NT2/D1 (cell line): Measurements from ENCODE around the gene IL4R.
A peak's percentile ranks its signal among the peaks of the same experiment; 100 is the strongest.

ENCODE experiments used
- DNase-seq: peaks from one replicate; pipeline ENCODE4 v3.0.0-alpha.2; 2011; ENCODE audit warnings: low read depth, low spot score
- H3K27me3 ChIP-seq: 2 replicates; pipeline ENCODE4 v1.6.0; 2011; ENCODE audit warnings: mild to moderate bottlenecking; ENCODE audit not compliant: insufficient read length, insufficient read depth
- H3K36me3 ChIP-seq: 2 replicates; pipeline ENCODE4 v1.6.1; 2011; ENCODE audit warnings: mild to moderate bottlenecking, low read length, mixed read lengths; ENCODE audit not compliant: insufficient read depth, insufficient read length
- H3K4me1 ChIP-seq: 2 replicates; pipeline ENCODE4 v1.5.1; 2011; ENCODE audit not compliant: insufficient read depth, insufficient read length
- H3K4me3 ChIP-seq: 2 replicates; pipeline ENCODE4 v1.5.1; 2011; ENCODE audit warnings: low read depth; ENCODE audit not compliant: insufficient read length
- H3K9ac ChIP-seq: 2 replicates; pipeline ENCODE4 v1.6.0; 2011; ENCODE audit warnings: low read depth; ENCODE audit not compliant: insufficient read length
- H3K9me3 ChIP-seq: 2 replicates; pipeline ENCODE4 v1.5.1; 2011; ENCODE audit warnings: mild to moderate bottlenecking, low read length; ENCODE audit not compliant: insufficient read depth
- SUZ12 ChIP-seq: IDR thresholded peaks from 2 replicates; pipeline ENCODE4 v1.6.1; 2011; ENCODE audit not compliant: insufficient read length, insufficient read depth; ENCODE audit errors: extremely low read depth
- YY1 ChIP-seq: IDR thresholded peaks from 2 replicates; pipeline ENCODE4 v1.6.1; 2011; ENCODE audit not compliant: insufficient read length, insufficient read depth
- ZNF274 ChIP-seq: IDR thresholded peaks from 2 replicates; pipeline ENCODE4 v1.6.1; 2011; ENCODE audit warnings: mild to moderate bottlenecking, low read depth, low read length

IL4R gene

DNA sequence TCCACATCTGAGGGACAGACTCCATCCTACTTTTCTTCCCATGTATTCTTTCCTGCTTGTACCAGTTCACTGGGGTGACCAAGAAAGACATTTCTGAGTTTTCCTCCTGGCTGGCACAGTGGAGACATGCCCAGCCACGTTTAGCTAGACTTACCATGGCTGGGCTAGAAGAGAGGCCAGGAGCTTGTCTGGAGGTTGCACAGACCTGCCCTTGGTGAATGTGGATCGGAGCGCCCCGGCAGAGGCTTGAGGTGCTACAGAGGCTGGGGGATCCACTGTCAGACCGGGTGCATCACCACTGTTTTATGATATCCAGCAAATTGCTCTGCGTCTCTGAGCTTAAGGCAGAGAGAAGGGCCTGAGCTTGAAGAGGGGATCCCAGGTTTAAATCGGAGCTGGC, 3.5 kb downstream of the IL4R start:
- H3K36me3 ChIP-seq = peaks cover 13% of the 10 kb centered on the region
- peaks cover 17% of the 10 kb centered on the region for H3K4me1 ChIP-seq
- TF ChIP-seq SUZ12 (no peak), YY1 (no peak), ZNF274 (no peak)
- peak overlapping the region; percentile 17 for H3K9ac ChIP-seq
- H3K4me3 ChIP-seq = no peak overlapping the region
- H3K9me3 ChIP-seq = no peaks in the 10 kb centered on the region
- DNase-seq = no peak
- peaks cover 11% of the 10 kb centered on the region for H3K27me3 ChIP-seq

DNA sequence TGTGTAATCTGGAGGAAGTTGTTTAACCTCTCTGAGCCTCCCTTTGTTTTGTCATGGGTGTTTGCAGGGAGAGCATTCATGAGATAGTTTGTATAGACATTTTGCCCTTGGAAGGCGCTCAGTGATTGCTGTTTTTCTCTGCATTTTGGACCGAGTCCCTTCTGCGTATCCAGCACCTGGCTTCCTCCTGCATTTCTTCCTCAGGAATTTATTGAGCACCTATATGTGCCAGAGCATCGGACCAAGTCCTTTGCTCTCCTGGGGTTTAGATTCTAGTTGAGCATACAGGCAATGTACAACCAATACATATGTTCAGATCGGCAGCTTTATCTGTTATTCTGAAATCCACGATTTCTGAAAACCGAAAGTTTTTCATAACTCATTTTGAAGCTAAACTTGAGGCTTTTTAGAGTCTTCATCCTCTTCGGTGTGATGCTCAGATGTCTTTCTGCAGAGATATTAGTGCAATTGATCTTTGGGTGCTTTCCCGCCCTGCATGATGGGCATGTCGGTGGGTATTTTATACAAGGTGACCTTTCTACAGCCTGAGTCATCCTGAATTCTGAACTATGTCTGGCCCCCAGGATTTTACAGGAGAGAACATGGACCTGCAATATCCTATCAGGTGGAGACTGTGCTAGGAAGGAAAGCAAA, 4.1 kb downstream of the IL4R start:
- TF ChIP-seq SUZ12 (no peak), YY1 (no peak), ZNF274 (no peak)
- H3K4me1 ChIP-seq = peaks cover 16% of the 10 kb centered on the region

DNA sequence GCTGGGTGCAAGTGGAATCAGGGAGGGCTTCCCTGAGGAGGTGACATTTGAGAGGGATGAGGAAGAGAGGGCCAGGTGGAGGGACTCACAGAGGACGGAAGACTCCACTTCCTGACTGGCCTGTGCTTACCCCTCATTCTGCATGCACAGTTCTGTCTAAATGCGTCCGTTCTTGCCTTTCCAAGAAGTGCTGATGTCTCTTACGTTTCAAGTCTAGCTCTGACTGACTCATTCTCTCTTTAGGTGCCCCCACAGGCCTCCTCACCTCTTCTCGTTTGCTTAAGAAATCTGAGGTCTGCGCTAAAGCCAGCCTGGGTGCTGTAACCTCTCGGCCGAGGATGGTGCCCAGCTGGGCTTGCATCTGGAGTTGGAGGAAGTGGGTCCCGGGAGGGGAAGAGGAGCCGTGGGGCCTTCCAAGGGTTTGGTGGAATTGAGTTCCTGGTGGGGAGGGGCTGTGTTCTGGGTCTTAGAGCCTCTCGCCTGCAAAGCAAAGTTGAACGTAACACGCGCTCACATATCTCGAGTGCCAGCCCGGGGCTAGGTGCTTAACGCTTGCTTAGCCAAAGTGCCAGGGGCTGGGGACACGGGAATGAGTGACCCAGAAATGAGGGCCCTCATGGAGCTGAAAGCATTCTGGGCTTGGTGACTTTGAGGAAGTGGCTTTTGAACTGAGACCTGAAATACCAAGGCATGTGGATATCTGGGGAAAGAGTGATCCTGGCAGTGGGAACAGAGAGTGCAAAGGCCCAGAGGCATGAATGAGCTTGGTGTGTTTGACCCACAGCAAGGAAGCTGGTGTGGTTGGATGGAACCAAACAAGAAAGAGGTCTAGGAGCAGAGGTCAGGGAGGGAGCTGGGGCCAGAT, 4.8 kb downstream of the IL4R start:
- TF ChIP-seq YY1 (no peak), SUZ12 (no peak), ZNF274 (no peak)
- H3K9me3 ChIP-seq = no peaks in the 10 kb centered on the region
- peaks cover 13% of the 10 kb centered on the region for H3K36me3 ChIP-seq
- DNase-seq = no peak
- H3K4me3 ChIP-seq = no peak overlapping the region
- no peak overlapping the region for H3K9ac ChIP-seq
- peaks cover 7% of the 10 kb centered on the region for H3K27me3 ChIP-seq
- peaks cover 14% of the 10 kb centered on the region for H3K4me1 ChIP-seq

More for the DNA sequence above, 4.1 kb downstream of the IL4R start:
- Histone ChIP-seq H3K27me3 (peaks cover 11% of the 10 kb centered on the region), H3K36me3 (peaks cover 13% of the 10 kb centered on the region), H3K9ac (no peak overlapping the region), H3K4me3 (no peak overlapping the region), H3K9me3 (no peaks in the 10 kb centered on the region)
- DNase-seq = no peak

DNA sequence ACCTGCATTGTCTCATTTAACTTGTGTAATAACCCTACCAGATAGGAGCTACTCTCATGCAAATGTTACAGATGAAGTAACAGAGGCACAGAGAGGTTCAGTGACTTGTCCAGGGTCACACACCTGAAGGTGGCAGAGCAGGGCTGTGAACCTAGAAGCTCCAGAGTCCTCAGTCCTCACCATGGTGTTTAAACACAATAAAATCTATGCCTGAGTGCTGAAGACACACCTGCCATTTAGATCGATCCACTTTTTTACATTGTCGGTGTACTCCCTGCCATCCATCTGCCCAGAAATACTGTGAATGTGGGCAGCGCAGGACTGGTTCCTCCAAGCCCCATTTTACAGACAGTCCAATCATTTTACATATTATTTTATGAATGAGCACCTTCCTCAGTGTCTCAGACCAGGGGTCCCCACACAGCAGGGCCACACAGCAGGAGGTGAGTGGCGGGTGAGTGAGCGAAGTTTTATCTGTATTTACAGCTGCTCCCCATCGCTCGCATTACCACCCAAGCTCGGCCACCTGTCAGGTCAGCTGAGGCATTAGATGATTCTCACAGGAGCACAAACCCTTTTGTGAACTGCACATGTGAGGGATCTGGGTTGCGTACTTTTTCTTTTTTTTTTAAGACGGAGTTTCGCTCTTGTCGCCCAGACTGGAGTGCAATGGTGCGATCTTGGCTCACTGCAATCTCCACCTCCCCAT, 5.6 kb downstream of the IL4R start:
- Histone ChIP-seq H3K27me3 (peaks cover 2% of the 10 kb centered on the region), H3K4me1 (peaks cover 20% of the 10 kb centered on the region), H3K4me3 (no peak overlapping the region), H3K36me3 (peaks cover 13% of the 10 kb centered on the region), H3K9me3 (no peaks in the 10 kb centered on the region), H3K9ac (no peak overlapping the region)
- no peak for TF ChIP-seq YY1
- TF ChIP-seq SUZ12 = no peak
- no peak for TF ChIP-seq ZNF274
- DNase-seq = no peak

DNA sequence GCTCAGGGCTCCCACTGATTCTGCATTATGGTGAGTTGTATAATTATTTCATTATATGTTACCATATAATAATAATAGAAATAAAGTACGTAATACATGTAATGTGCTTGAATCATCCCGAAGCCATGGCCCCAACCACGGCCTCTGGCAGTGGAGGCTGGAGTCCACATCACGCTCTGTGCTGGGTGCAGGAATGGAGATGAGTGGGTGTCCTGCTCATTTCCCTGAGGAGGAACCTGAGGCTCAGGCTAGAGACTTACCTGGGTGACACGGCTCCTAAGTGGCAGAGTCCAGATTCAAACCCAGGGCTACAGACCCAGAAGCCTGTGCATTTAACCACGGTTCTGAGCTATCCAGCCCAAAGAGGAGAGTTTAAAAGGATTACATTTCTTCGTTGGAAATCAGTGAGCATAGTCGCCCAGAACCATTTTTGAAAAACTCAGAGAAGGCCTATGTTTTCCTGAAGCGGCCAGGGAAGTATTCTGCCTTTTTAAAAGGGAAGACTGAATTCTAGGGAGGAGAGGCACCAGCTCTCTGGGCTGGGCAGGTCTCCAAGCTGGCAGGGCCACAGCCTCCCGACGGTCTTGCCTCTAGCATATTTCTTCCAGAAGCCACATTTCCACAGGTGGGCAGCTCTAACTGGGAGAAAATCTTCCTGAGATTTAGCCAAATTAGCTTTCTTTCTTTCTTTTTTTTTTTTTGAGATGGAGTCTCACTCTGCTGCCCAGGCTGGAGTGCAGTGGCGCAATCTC, 6.7 kb downstream of the IL4R start:
- H3K9ac ChIP-seq = no peak overlapping the region
- no peak overlapping the region for H3K4me3 ChIP-seq
- H3K4me1 ChIP-seq = peaks cover 25% of the 10 kb centered on the region
- H3K9me3 ChIP-seq = no peaks in the 10 kb centered on the region
- H3K36me3 ChIP-seq = peaks cover 13% of the 10 kb centered on the region
- no peaks in the 10 kb centered on the region for H3K27me3 ChIP-seq
- TF ChIP-seq ZNF274 = no peak
- no peak for TF ChIP-seq YY1
- TF ChIP-seq SUZ12 = no peak
- DNase-seq = no peak

DNA sequence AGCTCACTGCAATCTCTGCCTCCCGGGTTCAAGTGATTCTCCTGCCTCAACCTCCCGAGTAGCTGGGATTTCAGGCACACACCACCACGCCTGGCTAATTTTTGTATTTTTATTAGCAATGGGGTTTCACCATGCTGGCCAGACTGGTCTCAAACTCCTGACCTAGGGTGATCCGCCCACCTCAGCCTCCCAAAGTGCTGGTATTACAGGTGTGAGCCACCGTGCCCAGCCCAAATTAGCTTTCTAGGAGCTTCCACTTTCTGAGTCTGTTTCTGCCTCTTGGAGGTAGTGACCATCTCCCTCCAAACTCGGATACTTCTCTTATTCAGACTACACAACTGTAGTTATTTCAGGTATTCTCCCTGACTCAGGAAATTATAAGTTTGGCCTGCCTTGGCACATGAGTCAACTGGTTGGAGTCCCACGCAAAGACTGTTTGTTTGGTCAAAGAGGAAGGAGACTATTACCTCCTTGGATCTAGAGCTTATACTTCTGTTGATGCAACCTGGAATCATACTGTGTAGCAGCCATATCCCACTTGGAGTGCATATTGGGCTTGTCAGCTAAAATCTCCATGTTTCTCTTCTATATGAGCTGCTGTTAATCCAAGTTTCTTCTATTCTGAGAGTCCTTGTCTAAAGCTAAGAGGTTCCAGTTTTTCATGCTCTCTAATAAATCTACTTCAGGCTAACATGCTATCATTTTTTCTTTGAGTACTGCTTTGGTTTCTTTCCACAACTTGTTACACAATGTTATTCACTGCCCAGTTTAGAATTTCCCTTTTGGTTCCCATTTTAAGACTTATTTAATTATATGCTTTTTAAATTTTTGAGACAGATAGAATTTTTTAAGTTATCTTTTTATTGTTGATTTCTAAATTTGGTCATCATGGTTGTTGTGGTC, 7.5 kb downstream of the IL4R start:
- no peak for DNase-seq
- Histone ChIP-seq H3K9me3 (no peaks in the 10 kb centered on the region), H3K36me3 (peaks cover 13% of the 10 kb centered on the region), H3K9ac (no peak overlapping the region), H3K27me3 (no peaks in the 10 kb centered on the region), H3K4me1 (peaks cover 29% of the 10 kb centered on the region), H3K4me3 (no peak overlapping the region)
- no peak for TF ChIP-seq SUZ12
- TF ChIP-seq YY1 = no peak
- TF ChIP-seq ZNF274 = no peak
